Vagina (tissue), 2 donors: ENCODE results near the gene NSUN3.
"Not testable (repeated sequence)": the region's sequence is repeated elsewhere in the genome, so short reads cannot be mapped to it uniquely, and the experiment has no call there.

Source experiments
- CTCF ChIP-seq, 3 experiments: fragments of 450-650 bp in 2 of 3; fragments of 200-600 bp in 1 of 3; sonication (generic) in 1 of 3; IDR thresholded peaks; one replicate each; pipeline ENCODE4 v1.5.1; 2017 to 2019; ENCODE audit warnings: antibody characterized with exemption in 3 of 3, mild to moderate bottlenecking in 2 of 3, moderate library complexity in 2 of 3
- POLR2AphosphoS5 ChIP-seq, 2 donors: sonication (generic); formaldehyde crosslinking; IDR thresholded peaks; one replicate each; pipeline ENCODE4 v1.9.0; 2017; ENCODE audit warnings: antibody characterized with exemption in 2 of 2, mild to moderate bottlenecking in 2 of 2, low read depth in 1 of 2; ENCODE audit not compliant: insufficient read depth in 1 of 2

GRCh38 chr3:94044100-94044936, 18.5 kb upstream of the NSUN3 start:
- not testable (repeated sequence) for TF ChIP-seq POLR2AphosphoS5 (IDR thresholded peaks at IDR 0.05; ENCODE audit: insufficient read depth in 1 of 2, low read depth in 1 of 2); CTCF (IDR thresholded peaks at IDR 0.05)
